ENCODE data around the gene CACNA1G. TPM values are rescaled to one million over a fixed set of nuclear protein-coding genes. Genes with fewer than 3 reads are reported as not detected.

The CACNA1G gene
- total and polyA plus RNA-seq, 2 donors (not counting 3 experiments of a cell fraction or from before 2014, with no cell fraction given): not detected

DNA sequence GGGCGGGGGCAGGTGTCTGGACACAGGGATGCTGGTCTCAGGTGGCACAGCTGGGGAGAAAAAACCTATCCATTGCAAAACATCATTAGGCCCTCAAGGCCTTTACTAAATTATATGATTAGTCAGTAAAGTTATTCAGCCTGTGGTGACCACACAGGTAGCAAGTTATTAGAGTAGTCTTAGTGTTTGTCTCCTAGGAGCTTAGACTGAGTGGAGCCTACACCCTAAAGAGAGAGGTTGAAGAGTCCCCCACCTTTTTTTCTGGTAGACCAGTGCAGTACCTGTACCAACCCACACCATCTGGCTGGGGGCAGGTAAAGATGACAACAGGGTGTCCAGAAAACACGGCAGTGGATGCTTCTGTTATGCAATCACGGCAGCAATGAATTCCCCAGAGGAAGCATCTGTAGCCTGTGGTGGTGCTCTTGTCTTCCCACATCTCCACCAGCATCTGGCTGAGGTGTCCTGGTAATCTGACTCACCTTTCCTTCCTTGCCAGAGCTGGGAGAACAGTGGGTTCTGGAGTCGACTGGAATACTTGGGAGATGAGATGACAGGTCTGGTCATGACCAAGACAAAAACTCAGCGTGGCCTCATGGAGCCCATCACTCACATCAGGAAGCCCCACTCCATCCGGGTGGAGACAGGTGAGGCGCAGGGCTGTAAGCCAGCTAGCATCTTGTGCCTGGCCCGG lies 41.2 kb upstream of the CACNA1G start:
- dilution Hi-C loops (cut with MboI; ENCODE audit: extremely low pct_ligation_motif_present, low sequenced_read_pairs): no loop called here
- Histone ChIP-seq H3K9me1 (replicated peaks; ENCODE audit: control insufficient read depth, extremely low read depth, insufficient read depth, low read length) (no peaks in the 10 kb centered on the region), H3K36me3 (ENCODE audit: control insufficient read depth in 2 of 2, extremely low read depth in 1 of 2, insufficient read depth in 2 of 2, low read length in 2 of 2) (no peaks in the 10 kb centered on the region), H4K20me1 (replicated peaks; ENCODE audit: control insufficient read depth, extremely low read depth, insufficient read depth, low read length) (no peaks in the 10 kb centered on the region), H3K27me3 (ENCODE audit: control insufficient read depth in 2 of 2, insufficient read depth in 2 of 2, low read length in 2 of 2) (no peaks in the 10 kb centered on the region), H3K4me1 (ENCODE audit: control insufficient read depth, extremely low read depth, insufficient read depth, low read length) (peaks cover 9% of the 10 kb centered on the region), H3K79me2 (ENCODE audit: control insufficient read depth, insufficient read depth, low read length) (no peaks in the 10 kb centered on the region), H3K27ac (ENCODE audit: insufficient read depth, low read depth, low read length) (no peak overlapping the region), H3K4me2 (ENCODE audit: insufficient read depth, low read length) (no peak overlapping the region), H2AFZ (ENCODE audit: low read depth, low read length) (no peak overlapping the region), H3K4me3 (replicated peaks in 1 of 3; ENCODE audit: insufficient read depth in 1 of 3, low read depth in 1 of 3, low read length in 3 of 3) (no peak overlapping the region), H3K9ac (replicated peaks; ENCODE audit: extremely low read depth, insufficient read depth, low read length) (no peak overlapping the region), H3K9me3 (replicated peaks; ENCODE audit: control insufficient read depth, insufficient read depth, low read length) (no peaks in the 10 kb centered on the region)
- TF ChIP-seq, protein P1, sequence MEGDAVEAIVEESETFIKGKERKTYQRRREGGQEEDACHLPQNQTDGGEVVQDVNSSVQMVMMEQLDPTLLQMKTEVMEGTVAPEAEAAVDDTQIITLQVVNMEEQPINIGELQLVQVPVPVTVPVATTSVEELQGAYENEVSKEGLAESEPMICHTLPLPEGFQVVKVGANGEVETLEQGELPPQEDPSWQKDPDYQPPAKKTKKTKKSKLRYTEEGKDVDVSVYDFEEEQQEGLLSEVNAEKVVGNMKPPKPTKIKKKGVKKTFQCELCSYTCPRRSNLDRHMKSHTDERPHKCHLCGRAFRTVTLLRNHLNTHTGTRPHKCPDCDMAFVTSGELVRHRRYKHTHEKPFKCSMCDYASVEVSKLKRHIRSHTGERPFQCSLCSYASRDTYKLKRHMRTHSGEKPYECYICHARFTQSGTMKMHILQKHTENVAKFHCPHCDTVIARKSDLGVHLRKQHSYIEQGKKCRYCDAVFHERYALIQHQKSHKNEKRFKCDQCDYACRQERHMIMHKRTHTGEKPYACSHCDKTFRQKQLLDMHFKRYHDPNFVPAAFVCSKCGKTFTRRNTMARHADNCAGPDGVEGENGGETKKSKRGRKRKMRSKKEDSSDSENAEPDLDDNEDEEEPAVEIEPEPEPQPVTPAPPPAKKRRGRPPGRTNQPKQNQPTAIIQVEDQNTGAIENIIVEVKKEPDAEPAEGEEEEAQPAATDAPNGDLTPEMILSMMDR (IDR thresholded peaks at IDR 0.05; ENCODE audit: extremely low read depth in 1 of 2, insufficient read depth in 1 of 2, low read depth in 1 of 2, low read length in 2 of 2): no peak
- TF ChIP-seq POLR2AphosphoS5 (IDR thresholded peaks at IDR 0.05; ENCODE audit: insufficient read depth, low read depth, low read length): no peak
- peak; percentile 86 for TF ChIP-seq GATA2 (IDR thresholded peaks at IDR 0.05; ENCODE audit: insufficient read depth, insufficient read length, low read depth, low read length)
- TF ChIP-seq EZH2 (IDR thresholded peaks at IDR 0.05; ENCODE audit: borderline replicate concordance, low read depth, low read length, severe bottlenecking): no peak
- TF ChIP-seq FOS (IDR thresholded peaks at IDR 0.05; ENCODE audit: borderline replicate concordance, insufficient read depth, low read length): no peak
- TF ChIP-seq, protein P2, sequence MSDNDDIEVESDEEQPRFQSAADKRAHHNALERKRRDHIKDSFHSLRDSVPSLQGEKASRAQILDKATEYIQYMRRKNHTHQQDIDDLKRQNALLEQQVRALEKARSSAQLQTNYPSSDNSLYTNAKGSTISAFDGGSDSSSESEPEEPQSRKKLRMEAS (IDR thresholded peaks at IDR 0.05; ENCODE audit: insufficient read depth, insufficient read length): no peak
- TF ChIP-seq JUN (IDR thresholded peaks at IDR 0.05; ENCODE audit: borderline replicate concordance, insufficient read depth, insufficient read length, low read depth): no peak
- DNase-seq (ENCODE audit: low read depth, low spot score) (no peak), FAIRE-seq (peak; percentile 48)
- BruUV-seq (replicated peaks): no TSS peak
- POLR2A ChIA-PET: no interaction called here
- intact Hi-C loops (cut with micrococcal nuclease): no loop called here
- CTCF ChIA-PET: interaction anchor here (0.8 to 1.2 kb wide), 4 partner anchors 13 to 264 kb away, joined by 3 to 4 read pairs (median 3); no protein-coding TSS in a partner anchor

All from endothelial cell of umbilical vein (primary cell).